ENCODE measurements around the gene ZBTB2.
"Not testable (repeated sequence)": the region's sequence is repeated elsewhere in the genome, so short reads cannot be mapped to it uniquely, and the experiment has no call there.

Gene ZBTB2

GRCh38 chr6:151358475-151358874 lies 32.9 kb downstream of the ZBTB2 start:
- no peak for ATAC-seq
- TF ChIP-seq TSHZ2 (CRISPR knock-in tag; IDR thresholded peaks at IDR 0.05) (no peak), OSR1 (CRISPR knock-in tag; IDR thresholded peaks at IDR 0.05) (no peak)

- no peak for ATAC-seq
Measured at GRCh38 chr6:151357758-151358436, 33.5 kb downstream of the ZBTB2 start.

DNA sequence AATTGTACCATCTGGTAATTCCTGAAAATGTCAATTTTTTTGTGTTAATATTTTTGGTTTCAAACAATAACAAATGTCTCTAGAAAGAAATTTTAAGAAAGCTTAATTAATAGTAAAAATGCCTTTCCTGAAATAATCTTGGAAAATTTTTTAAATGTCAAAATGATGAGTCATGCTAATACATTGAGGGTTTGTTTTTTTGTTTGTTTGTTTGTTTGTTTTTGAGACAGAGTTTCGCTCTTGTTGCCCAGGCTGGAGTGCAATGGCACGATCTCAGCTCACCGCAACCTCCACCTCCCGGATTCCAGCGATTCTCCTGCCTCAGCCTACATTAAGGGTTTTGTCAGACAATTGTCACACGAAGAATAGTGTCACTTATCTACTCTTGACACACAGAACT lies 34.4 kb downstream of the ZBTB2 start:
- not testable (repeated sequence) for ATAC-seq

More at GRCh38 chr6:151357758-151358436, 33.5 kb downstream of the ZBTB2 start:
- TF ChIP-seq, protein P1, sequence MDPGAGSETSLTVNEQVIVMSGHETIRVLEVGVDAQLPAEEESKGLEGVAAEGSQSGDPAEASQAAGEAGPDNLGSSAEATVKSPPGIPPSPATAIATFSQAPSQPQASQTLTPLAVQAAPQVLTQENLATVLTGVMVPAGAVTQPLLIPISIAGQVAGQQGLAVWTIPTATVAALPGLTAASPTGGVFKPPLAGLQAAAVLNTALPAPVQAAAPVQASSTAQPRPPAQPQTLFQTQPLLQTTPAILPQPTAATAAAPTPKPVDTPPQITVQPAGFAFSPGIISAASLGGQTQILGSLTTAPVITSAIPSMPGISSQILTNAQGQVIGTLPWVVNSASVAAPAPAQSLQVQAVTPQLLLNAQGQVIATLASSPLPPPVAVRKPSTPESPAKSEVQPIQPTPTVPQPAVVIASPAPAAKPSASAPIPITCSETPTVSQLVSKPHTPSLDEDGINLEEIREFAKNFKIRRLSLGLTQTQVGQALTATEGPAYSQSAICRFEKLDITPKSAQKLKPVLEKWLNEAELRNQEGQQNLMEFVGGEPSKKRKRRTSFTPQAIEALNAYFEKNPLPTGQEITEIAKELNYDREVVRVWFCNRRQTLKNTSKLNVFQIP (CRISPR knock-in tag; IDR thresholded peaks at IDR 0.05; ENCODE audit: borderline replicate concordance, low read depth): no peak
- TF ChIP-seq ZNF8 (CRISPR knock-in tag; IDR thresholded peaks at IDR 0.05): no peak
- no peak for TF ChIP-seq RARB (CRISPR knock-in tag; IDR thresholded peaks at IDR 0.05)
- no peak for TF ChIP-seq CSDC2 (CRISPR knock-in tag; IDR thresholded peaks at IDR 0.05)
- TF ChIP-seq TOX (CRISPR knock-in tag; IDR thresholded peaks at IDR 0.05; ENCODE audit: borderline replicate concordance): no peak
- no peak for TF ChIP-seq ZC3H10 (CRISPR knock-in tag; IDR thresholded peaks at IDR 0.05)
- TF ChIP-seq ZNF565 (CRISPR knock-in tag; conservative IDR thresholded peaks at IDR 0.05; ENCODE audit: low read depth): no peak
- no peak for TF ChIP-seq PPARA (CRISPR knock-in tag; IDR thresholded peaks at IDR 0.05; ENCODE audit: borderline replicate concordance)

DNA sequence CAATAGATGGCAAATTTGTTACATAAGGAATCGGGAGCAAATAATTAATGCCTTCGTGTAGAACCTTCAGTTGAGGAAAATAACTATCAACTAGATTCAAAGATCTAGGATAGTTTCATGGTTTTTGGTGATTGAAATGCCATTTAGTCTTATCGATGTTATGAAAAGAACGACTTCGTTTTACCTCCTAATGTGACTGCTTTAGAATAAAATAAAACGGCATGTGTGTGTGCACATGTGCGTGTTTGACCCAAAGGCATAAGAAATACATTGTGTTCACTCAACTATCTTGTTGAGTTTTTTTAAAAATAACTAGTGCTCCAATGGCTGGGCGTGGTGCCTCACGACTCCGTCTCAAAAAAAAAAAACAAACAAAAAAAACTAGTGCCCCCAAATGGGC lies 37.6 kb downstream of the ZBTB2 start:
- no peak for ATAC-seq
- TF ChIP-seq ZC3H10 (CRISPR knock-in tag; IDR thresholded peaks at IDR 0.05): no peak
- TF ChIP-seq CREB5 (CRISPR knock-in tag; IDR thresholded peaks at IDR 0.05; ENCODE audit: low read depth): no peak
- no peak for TF ChIP-seq OSR1 (CRISPR knock-in tag; IDR thresholded peaks at IDR 0.05)
- TF ChIP-seq, protein P2, sequence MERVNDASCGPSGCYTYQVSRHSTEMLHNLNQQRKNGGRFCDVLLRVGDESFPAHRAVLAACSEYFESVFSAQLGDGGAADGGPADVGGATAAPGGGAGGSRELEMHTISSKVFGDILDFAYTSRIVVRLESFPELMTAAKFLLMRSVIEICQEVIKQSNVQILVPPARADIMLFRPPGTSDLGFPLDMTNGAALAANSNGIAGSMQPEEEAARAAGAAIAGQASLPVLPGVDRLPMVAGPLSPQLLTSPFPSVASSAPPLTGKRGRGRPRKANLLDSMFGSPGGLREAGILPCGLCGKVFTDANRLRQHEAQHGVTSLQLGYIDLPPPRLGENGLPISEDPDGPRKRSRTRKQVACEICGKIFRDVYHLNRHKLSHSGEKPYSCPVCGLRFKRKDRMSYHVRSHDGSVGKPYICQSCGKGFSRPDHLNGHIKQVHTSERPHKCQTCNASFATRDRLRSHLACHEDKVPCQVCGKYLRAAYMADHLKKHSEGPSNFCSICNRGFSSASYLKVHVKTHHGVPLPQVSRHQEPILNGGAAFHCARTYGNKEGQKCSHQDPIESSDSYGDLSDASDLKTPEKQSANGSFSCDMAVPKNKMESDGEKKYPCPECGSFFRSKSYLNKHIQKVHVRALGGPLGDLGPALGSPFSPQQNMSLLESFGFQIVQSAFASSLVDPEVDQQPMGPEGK (CRISPR knock-in tag; IDR thresholded peaks at IDR 0.05; ENCODE audit: borderline replicate concordance): no peak
- TF ChIP-seq TOX (CRISPR knock-in tag; IDR thresholded peaks at IDR 0.05; ENCODE audit: borderline replicate concordance): no peak
- no peak for TF ChIP-seq ARNTL (CRISPR knock-in tag; IDR thresholded peaks at IDR 0.05; ENCODE audit: borderline replicate concordance, low read depth)
- TF ChIP-seq ZNF565 (CRISPR knock-in tag; conservative IDR thresholded peaks at IDR 0.05; ENCODE audit: low read depth): no peak
- TF ChIP-seq TCF4 (CRISPR knock-in tag; IDR thresholded peaks at IDR 0.05; ENCODE audit: borderline replicate concordance): no peak

GRCh38 chr6:151352410-151353396 lies 38.7 kb downstream of the ZBTB2 start:
- no peak for ATAC-seq

More at GRCh38 chr6:151352410-151353396, 38.7 kb downstream of the ZBTB2 start:
- no peak for TF ChIP-seq TSHZ2 (CRISPR knock-in tag; IDR thresholded peaks at IDR 0.05)
- no peak for TF ChIP-seq ISL1 (CRISPR knock-in tag; IDR thresholded peaks at IDR 0.05)
- TF ChIP-seq RARB (CRISPR knock-in tag; IDR thresholded peaks at IDR 0.05): no peak
- no peak for TF ChIP-seq OSR1 (CRISPR knock-in tag; IDR thresholded peaks at IDR 0.05)
- TF ChIP-seq, protein P2 (CRISPR knock-in tag; IDR thresholded peaks at IDR 0.05; ENCODE audit: borderline replicate concordance): no peak
- TF ChIP-seq SNAI2 (CRISPR knock-in tag; IDR thresholded peaks at IDR 0.05): no peak
- no peak for TF ChIP-seq ZFP3 (CRISPR knock-in tag; IDR thresholded peaks at IDR 0.05)
- TF ChIP-seq GLIS3 (CRISPR knock-in tag; IDR thresholded peaks at IDR 0.05): no peak
- TF ChIP-seq CSDC2 (CRISPR knock-in tag; IDR thresholded peaks at IDR 0.05): no peak

All from SK-N-SH treated with all-trans-retinoic acid at 6 μM for 48 hours (cell line).